NCI-H1048 (cell line): Measurements from ENCODE around the gene TSPAN3.

Source experiments
- DNase-seq: peaks from one replicate; lab custom pipeline; 2025; lab: John Stamatoyannopoulos, UW

TSPAN3 gene

GRCh38 chr15:77053709-77054108 is 17.2 kb downstream of the TSPAN3 start:
- no peak for DNase-seq

- DNase-seq: no peak
These were observed 18.4 kb downstream of the TSPAN3 start for GRCh38 chr15:77052556-77052955.

GRCh38 chr15:77048135-77048876 is 22.6 kb downstream of the TSPAN3 start:
- no peak for DNase-seq

- no peak for DNase-seq
These were observed 24.1 kb downstream of the TSPAN3 start for GRCh38 chr15:77046704-77047412.

- DNase-seq: no peak
These were observed 24.9 kb downstream of the TSPAN3 start for GRCh38 chr15:77045985-77046384.

GRCh38 chr15:77044228-77045042 is 26.5 kb downstream of the TSPAN3 start:
- no peak for DNase-seq

GRCh38 chr15:77042955-77043920 is 27.7 kb downstream of the TSPAN3 start:
- no peak for DNase-seq

- DNase-seq: no peak
These were observed 28.5 kb downstream of the TSPAN3 start for GRCh38 chr15:77042245-77042919.

- DNase-seq: no peak
These were observed 30.2 kb downstream of the TSPAN3 start for GRCh38 chr15:77040673-77041072.

- no peak for DNase-seq
These were observed 31.1 kb downstream of the TSPAN3 start for GRCh38 chr15:77039848-77040247.

GRCh38 chr15:77039217-77039533 is 31.7 kb downstream of the TSPAN3 start:
- DNase-seq: no peak

GRCh38 chr15:77038312-77039216 is 32.3 kb downstream of the TSPAN3 start:
- no peak for DNase-seq

GRCh38 chr15:77037388-77038209 is 33.3 kb downstream of the TSPAN3 start:
- no peak for DNase-seq

- DNase-seq: no peak
These were observed 34.1 kb downstream of the TSPAN3 start for GRCh38 chr15:77036537-77037387.

- no peak for DNase-seq
These were observed 34.9 kb downstream of the TSPAN3 start for GRCh38 chr15:77035999-77036471.

GRCh38 chr15:77035584-77035983 is 35.3 kb downstream of the TSPAN3 start:
- no peak for DNase-seq

GRCh38 chr15:77034695-77035489 is 36.0 kb downstream of the TSPAN3 start:
- no peak for DNase-seq
